Endothelial cell (in vitro differentiated cells): ENCODE data around the gene ARMC9. TPM values are rescaled to one million over a fixed set of nuclear protein-coding genes. Genes with fewer than 3 reads are reported as not detected.

Experiments used
- DNase-seq: peaks from one replicate; pipeline ENCODE4 v3.0.0; 2021; ENCODE audit warnings: low spot score
- H3K27ac Mint-ChIP-seq: one replicate; pipeline ENCODE4 v1.8.0; 2021; ENCODE audit warnings: mixed read lengths, inconsistent platforms; ENCODE audit not compliant: unreplicated experiment
- H3K27me3 Mint-ChIP-seq: one replicate; pipeline ENCODE4 v1.8.0; 2021; ENCODE audit warnings: mild to moderate bottlenecking, moderate library complexity, mixed read lengths, inconsistent platforms; ENCODE audit not compliant: unreplicated experiment
- H3K36me3 Mint-ChIP-seq: one replicate; pipeline ENCODE4 v1.8.0; 2021; ENCODE audit warnings: mild to moderate bottlenecking, low read depth, mixed read lengths, inconsistent platforms; ENCODE audit not compliant: unreplicated experiment
- H3K4me1 Mint-ChIP-seq: one replicate; pipeline ENCODE4 v1.8.0; 2021; ENCODE audit warnings: mild to moderate bottlenecking, mixed read lengths, inconsistent platforms; ENCODE audit not compliant: unreplicated experiment
- H3K4me3 Mint-ChIP-seq: one replicate; pipeline ENCODE4 v1.8.0; 2021; ENCODE audit warnings: mild to moderate bottlenecking, mixed read lengths, inconsistent platforms; ENCODE audit not compliant: unreplicated experiment
- H3K9me3 Mint-ChIP-seq: one replicate; pipeline ENCODE4 v1.8.0; 2021; ENCODE audit warnings: mixed read lengths, inconsistent platforms; ENCODE audit not compliant: unreplicated experiment
- total RNA-seq: library from RNA; stranded (reverse); fragmentation: NEBNext Ultra II Directional; extraction: Animal tissue kit (Norgen Biotek cat#: 25700); gene quantifications from one replicate; pipeline ENCODE4 v1.2.1, GENCODE V29; 2021; ENCODE audit not compliant: unreplicated experiment
- TF ChIP-seq, protein P1 (sequence below): fragments of 200-600 bp; sonication (generic); IDR thresholded peaks from one replicate; pipeline ENCODE4 v1.5.0; 2021; ENCODE audit warnings: antibody characterized with exemption; ENCODE audit not compliant: unreplicated experiment

Gene ARMC9
- total RNA-seq, 1 donor from 2014 or later = 18.3 TPM

DNA sequence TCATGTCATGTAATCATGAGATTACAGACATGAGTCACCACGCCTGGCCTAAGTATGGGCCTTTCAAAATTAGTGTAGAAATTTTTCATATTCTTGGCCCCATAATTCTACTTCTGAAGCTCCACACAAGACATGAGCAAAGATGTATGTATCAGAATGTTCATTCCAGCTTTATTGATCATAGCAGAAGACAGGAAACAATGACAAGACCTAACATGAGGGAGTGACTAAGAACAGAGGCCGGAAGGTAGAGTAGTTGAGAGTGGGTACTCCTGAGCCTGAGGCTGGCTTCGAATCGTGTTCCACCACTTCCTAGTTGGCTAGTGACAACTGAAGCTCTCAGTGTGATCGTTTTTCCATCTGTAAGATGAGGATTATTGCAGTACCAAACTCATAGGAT, 89.3 kb downstream of the ARMC9 start:
- no peak overlapping the region for H3K4me3 Mint-ChIP-seq
- TF ChIP-seq, protein P1, sequence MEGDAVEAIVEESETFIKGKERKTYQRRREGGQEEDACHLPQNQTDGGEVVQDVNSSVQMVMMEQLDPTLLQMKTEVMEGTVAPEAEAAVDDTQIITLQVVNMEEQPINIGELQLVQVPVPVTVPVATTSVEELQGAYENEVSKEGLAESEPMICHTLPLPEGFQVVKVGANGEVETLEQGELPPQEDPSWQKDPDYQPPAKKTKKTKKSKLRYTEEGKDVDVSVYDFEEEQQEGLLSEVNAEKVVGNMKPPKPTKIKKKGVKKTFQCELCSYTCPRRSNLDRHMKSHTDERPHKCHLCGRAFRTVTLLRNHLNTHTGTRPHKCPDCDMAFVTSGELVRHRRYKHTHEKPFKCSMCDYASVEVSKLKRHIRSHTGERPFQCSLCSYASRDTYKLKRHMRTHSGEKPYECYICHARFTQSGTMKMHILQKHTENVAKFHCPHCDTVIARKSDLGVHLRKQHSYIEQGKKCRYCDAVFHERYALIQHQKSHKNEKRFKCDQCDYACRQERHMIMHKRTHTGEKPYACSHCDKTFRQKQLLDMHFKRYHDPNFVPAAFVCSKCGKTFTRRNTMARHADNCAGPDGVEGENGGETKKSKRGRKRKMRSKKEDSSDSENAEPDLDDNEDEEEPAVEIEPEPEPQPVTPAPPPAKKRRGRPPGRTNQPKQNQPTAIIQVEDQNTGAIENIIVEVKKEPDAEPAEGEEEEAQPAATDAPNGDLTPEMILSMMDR = no peak
- H3K36me3 Mint-ChIP-seq = peaks cover 19% of the 10 kb centered on the region
- H3K9me3 Mint-ChIP-seq = no peaks in the 10 kb centered on the region
- no peaks in the 10 kb centered on the region for H3K4me1 Mint-ChIP-seq
- H3K27ac Mint-ChIP-seq = no peak overlapping the region
- H3K27me3 Mint-ChIP-seq = no peaks in the 10 kb centered on the region
- DNase-seq = no peak

- H3K27me3 Mint-ChIP-seq = no peaks in the 10 kb centered on the region
- DNase-seq = no peak
- TF ChIP-seq, protein P1 = no peak
- no peak overlapping the region for H3K4me3 Mint-ChIP-seq
- H3K4me1 Mint-ChIP-seq = no peaks in the 10 kb centered on the region
- H3K36me3 Mint-ChIP-seq = peaks cover 15% of the 10 kb centered on the region
- H3K27ac Mint-ChIP-seq = no peak overlapping the region
- no peaks in the 10 kb centered on the region for H3K9me3 Mint-ChIP-seq
Observed at GRCh38 chr2:231288590-231288989, 90.2 kb downstream of the ARMC9 start.

DNA sequence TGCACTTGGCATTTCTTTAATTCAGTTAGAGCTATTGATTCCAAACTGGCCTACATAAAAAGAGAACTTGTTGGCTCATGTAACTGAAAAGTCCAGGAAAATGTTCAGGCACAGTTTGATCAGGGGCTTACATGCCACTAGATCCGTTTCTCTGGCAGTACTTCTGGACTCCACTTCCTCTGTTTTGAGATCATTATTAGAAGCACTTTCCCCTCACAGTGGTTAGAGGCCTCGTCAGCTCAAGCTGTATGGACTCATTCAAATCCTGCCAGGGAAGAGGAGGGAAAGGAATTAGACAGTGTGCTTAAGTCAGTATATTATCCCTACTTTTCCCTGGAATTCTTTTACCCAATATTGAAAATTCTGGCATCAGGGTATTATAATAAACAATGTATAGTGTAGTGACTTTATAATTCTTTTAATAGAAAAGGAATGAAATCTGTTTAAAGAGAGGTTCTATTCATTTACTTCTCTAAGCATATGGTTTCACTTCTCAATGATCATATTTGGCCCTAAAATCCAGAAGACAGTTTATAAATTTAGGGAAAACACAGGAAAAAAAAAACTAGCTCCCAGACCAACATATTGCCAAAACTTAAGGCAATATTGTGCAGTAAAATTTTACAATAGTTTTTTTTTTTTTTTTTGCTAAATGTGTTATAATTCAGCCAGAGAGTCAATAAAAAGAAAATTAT, 92.0 kb downstream of the ARMC9 start:
- Mint-ChIP-seq H3K4me3 (no peak overlapping the region), H3K27me3 (no peaks in the 10 kb centered on the region), H3K27ac (no peak overlapping the region), H3K36me3 (peaks cover 10% of the 10 kb centered on the region), H3K9me3 (no peaks in the 10 kb centered on the region), H3K4me1 (no peaks in the 10 kb centered on the region)
- TF ChIP-seq, protein P1 = no peak
- no peak for DNase-seq

DNA sequence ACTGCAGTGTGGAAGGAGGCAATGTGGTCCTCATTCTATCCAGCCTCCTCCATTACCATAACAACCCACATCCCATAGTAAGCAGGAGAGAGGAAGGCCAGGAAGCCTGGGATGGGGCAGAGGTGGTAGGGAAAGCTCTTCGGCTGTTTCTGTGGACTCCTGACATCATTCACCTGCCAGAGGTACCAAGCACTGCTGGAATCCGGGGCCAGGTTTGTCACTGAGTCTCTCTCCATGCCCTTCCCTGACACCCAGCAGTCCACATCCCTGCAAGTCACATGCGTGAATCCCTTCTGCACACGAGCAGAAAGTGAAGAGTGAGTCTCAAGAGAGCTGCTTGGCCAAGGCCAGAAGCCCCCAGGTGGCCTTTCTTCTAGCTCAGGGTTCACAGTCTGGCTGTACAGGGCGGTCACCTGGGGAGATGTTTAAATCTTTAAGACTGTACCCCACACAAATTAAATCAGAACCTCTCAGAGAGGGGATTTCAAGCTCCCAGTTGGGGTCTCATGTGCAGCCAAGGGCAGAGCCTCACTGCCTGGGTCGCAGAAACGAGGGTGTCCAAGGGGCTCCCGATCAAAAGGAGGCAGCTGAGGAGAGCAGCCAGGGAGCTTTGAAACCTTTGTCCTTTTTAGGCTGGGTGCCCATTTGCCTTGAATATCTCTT, 94.2 kb downstream of the ARMC9 start:
- H3K4me3 Mint-ChIP-seq = no peak overlapping the region
- H3K36me3 Mint-ChIP-seq = peaks cover 5% of the 10 kb centered on the region
- no peaks in the 10 kb centered on the region for H3K4me1 Mint-ChIP-seq
- H3K27me3 Mint-ChIP-seq = no peaks in the 10 kb centered on the region
- no peak for DNase-seq
- TF ChIP-seq, protein P1 = no peak
- no peaks in the 10 kb centered on the region for H3K9me3 Mint-ChIP-seq
- H3K27ac Mint-ChIP-seq = no peak overlapping the region

- peaks cover 3% of the 10 kb centered on the region for H3K36me3 Mint-ChIP-seq
- no peak for DNase-seq
- no peak overlapping the region for H3K4me3 Mint-ChIP-seq
- TF ChIP-seq, protein P1 = no peak
- H3K27ac Mint-ChIP-seq = no peak overlapping the region
- no peaks in the 10 kb centered on the region for H3K9me3 Mint-ChIP-seq
- no peaks in the 10 kb centered on the region for H3K4me1 Mint-ChIP-seq
- no peaks in the 10 kb centered on the region for H3K27me3 Mint-ChIP-seq
Observed at GRCh38 chr2:231293163-231293562, 94.7 kb downstream of the ARMC9 start.
